ENCODE results near the gene SMC4.

DNA sequence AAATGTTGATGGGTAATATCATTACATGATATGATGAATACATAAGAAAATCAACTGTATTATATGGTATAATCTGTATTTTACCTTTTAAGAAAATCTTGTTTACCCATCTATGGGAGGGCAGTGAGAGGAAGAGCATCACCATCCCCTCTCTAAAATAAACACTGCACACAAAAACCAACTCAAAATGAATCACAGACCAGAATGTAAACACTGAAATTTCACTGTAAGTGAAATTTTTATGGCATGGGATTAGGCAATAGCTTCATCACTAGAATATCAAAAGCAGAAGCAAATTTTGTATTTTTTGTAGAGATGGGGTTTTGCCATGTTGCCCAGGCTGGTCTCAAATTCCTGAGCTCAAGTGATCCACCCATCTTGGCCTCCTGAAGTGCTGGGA is 26.7 kb upstream of the SMC4 start:
- TF ChIP-seq, protein P1, sequence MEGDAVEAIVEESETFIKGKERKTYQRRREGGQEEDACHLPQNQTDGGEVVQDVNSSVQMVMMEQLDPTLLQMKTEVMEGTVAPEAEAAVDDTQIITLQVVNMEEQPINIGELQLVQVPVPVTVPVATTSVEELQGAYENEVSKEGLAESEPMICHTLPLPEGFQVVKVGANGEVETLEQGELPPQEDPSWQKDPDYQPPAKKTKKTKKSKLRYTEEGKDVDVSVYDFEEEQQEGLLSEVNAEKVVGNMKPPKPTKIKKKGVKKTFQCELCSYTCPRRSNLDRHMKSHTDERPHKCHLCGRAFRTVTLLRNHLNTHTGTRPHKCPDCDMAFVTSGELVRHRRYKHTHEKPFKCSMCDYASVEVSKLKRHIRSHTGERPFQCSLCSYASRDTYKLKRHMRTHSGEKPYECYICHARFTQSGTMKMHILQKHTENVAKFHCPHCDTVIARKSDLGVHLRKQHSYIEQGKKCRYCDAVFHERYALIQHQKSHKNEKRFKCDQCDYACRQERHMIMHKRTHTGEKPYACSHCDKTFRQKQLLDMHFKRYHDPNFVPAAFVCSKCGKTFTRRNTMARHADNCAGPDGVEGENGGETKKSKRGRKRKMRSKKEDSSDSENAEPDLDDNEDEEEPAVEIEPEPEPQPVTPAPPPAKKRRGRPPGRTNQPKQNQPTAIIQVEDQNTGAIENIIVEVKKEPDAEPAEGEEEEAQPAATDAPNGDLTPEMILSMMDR (IDR thresholded peaks at IDR 0.05), result no peak
- TF ChIP-seq POLR2A (IDR thresholded peaks at IDR 0.05), result no peak
